PC-9 (cell line): Measurements from ENCODE around the gene COL4A6. TPM values are rescaled to one million over a fixed set of nuclear protein-coding genes. Genes with fewer than 3 reads are reported as not detected.

ENCODE experiments used
- BruUV-seq: library from RNA; stranded (reverse); fragments of 400-500 nt; replicated peaks from 2 replicates; lab custom pipeline; 2021; lab: Mats Ljungman, UMichigan
- CTCF ChIA-PET: fragments of 300-600 bp; sonication (Branson Sonifier 250); formaldehyde crosslinking; loops from one replicate; lab custom pipeline; 2022; ENCODE audit warnings: antibody characterized with exemption; lab: Charles Lee
- POLR2A ChIA-PET: fragments of 300-600 bp; sonication (Branson Sonifier 250); formaldehyde crosslinking; loops from one replicate; lab custom pipeline; 2022; ENCODE audit warnings: antibody characterized with exemption; ENCODE audit not compliant: unreplicated experiment; lab: Charles Lee
- DNase-seq, 2 experiments: peaks; one replicate each; pipeline versions ENCODE4 v3.0.0 to v3.0.0-alpha.2; 2015 to 2022; ENCODE audit warnings: mixed read lengths in 1 of 2
- H2AFZ ChIP-seq: fragments of 200-600 bp; sonication (generic); 2 replicates; pipeline ENCODE4 v1.8.1; 2017; ENCODE audit warnings: antibody characterized with exemption
- H3F3A ChIP-seq: fragments of 200-600 bp; sonication (generic); 2 replicates; pipeline ENCODE4 v1.8.1; 2017; ENCODE audit warnings: antibody characterized with exemption, mild to moderate bottlenecking, low read depth; ENCODE audit not compliant: insufficient read depth
- H3K27ac ChIP-seq: fragments of 200-600 bp; sonication (generic); 2 replicates; pipeline ENCODE4 v1.6.1; 2016; ENCODE audit warnings: mixed run types
- H3K27me3 ChIP-seq: fragments of 200-600 bp; sonication (generic); 2 replicates; pipeline ENCODE4 v1.6.1; 2016; ENCODE audit warnings: low read depth, mixed run types; ENCODE audit not compliant: insufficient read depth
- H3K36me3 ChIP-seq: fragments of 200-600 bp; sonication (generic); 2 replicates; pipeline ENCODE4 v1.6.1; 2016; ENCODE audit warnings: low read depth, mixed run types
- H3K4me1 ChIP-seq: fragments of 200-600 bp; sonication (generic); replicated peaks from 2 replicates; pipeline ENCODE4 v1.6.1; 2016; ENCODE audit warnings: mixed run types; ENCODE audit not compliant: insufficient read depth
- H3K4me2 ChIP-seq: fragments of 200-600 bp; sonication (generic); 2 replicates; pipeline ENCODE4 v1.6.1; 2017; ENCODE audit warnings: mixed run types
- H3K4me3 ChIP-seq: fragments of 200-600 bp; sonication (generic); 2 replicates; pipeline ENCODE4 v1.6.1; 2016; ENCODE audit warnings: mixed run types
- H3K79me2 ChIP-seq: fragments of 200-600 bp; sonication (generic); 2 replicates; pipeline ENCODE4 v1.6.1; 2017; ENCODE audit warnings: low read depth, mixed run types
- H3K9me2 ChIP-seq: fragments of 200-600 bp; sonication (generic); 2 replicates; pipeline ENCODE4 v1.8.1; 2017; ENCODE audit warnings: mild to moderate bottlenecking; ENCODE audit not compliant: insufficient read depth
- H3K9me3 ChIP-seq: fragments of 200-600 bp; sonication (generic); 2 replicates; pipeline ENCODE4 v1.8.1; 2016; ENCODE audit warnings: low read depth; ENCODE audit not compliant: insufficient read depth
- H4K20me1 ChIP-seq: fragments of 200-600 bp; sonication (generic); 2 replicates; pipeline ENCODE4 v1.8.1; 2017; ENCODE audit not compliant: insufficient read depth
- CTCF ChIP-seq: fragments of 200-600 bp; sonication (generic); conservative IDR thresholded peaks from 2 replicates; pipeline ENCODE4 v1.6.1; 2017; ENCODE audit warnings: mixed run types, antibody characterized with exemption, mild to moderate bottlenecking, moderate library complexity
- EZH2 ChIP-seq: fragments of 200-600 bp; sonication (generic); IDR thresholded peaks from 2 replicates; pipeline ENCODE4 v1.8.0; 2017; ENCODE audit warnings: antibody characterized with exemption, low read depth
- intact Hi-C: fragments of 100-400 bp; cut with micrococcal nuclease; formaldehyde crosslinking; loops from one replicate; pipeline ENCODE4 v1.10.0; 2022; ENCODE audit not compliant: unreplicated experiment
- total RNA-seq: library from RNA; stranded (reverse); gene quantifications from 2 replicates; pipeline ENCODE4 v1.2.3, GENCODE V29; 2021

COL4A6 gene
- total RNA-seq, 1 experiment from 2014 or later: 15.5 TPM

DNA sequence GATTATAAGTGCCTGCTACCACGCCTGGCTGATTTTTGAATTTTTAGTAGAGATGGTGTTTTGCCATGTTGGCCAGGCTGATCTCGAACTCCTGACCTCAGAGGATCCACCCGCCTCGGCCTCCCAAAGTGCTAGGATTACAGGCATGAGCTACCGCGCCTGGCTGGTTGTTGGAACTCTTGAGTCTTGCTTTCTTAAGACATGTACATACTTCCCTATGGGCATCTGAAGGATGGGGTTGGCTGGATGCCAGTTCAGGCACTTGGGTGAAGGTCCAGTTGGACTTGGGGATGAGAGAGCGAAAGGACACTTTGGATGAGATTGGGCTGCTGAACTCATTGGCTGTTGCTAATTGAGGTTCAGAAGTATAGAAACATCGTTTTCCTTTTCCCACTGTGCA, 306.2 kb downstream of the COL4A6 start:
- peaks cover 6% of the 10 kb centered on the region; the same call in 1 of the 2 replicates for H3F3A ChIP-seq
- BruUV-seq: no TSS peak
- DNase-seq: no peak
- H3K9me2 ChIP-seq: no peaks in the 10 kb centered on the region
- ChIA-PET POLR2A (no interaction called here), CTCF (no interaction called here)
- no peaks in the 10 kb centered on the region for H3K79me2 ChIP-seq
- H3K4me2 ChIP-seq: no peak overlapping the region
- H2AFZ ChIP-seq: no peak overlapping the region
- H3K9me3 ChIP-seq: no peaks in the 10 kb centered on the region
- H3K4me1 ChIP-seq: no peaks in the 10 kb centered on the region
- H3K36me3 ChIP-seq: no peaks in the 10 kb centered on the region
- H3K4me3 ChIP-seq: no peak overlapping the region
- H3K27me3 ChIP-seq: no peaks in the 10 kb centered on the region
- no peak for TF ChIP-seq EZH2
- TF ChIP-seq CTCF: no peak
- no peaks in the 10 kb centered on the region for H4K20me1 ChIP-seq
- H3K27ac ChIP-seq: no peak overlapping the region
- intact Hi-C loops: no loop called here

- TF ChIP-seq EZH2: no peak
- no peak for TF ChIP-seq CTCF
- H3F3A ChIP-seq: peaks cover 6% of the 10 kb centered on the region; the same call in 1 of the 2 replicates
- ChIA-PET CTCF (no interaction called here), POLR2A (no interaction called here)
- H3K4me1 ChIP-seq: no peaks in the 10 kb centered on the region
- no peaks in the 10 kb centered on the region for H4K20me1 ChIP-seq
- H3K4me3 ChIP-seq: no peak overlapping the region
- peak; percentile 3 to 71 for DNase-seq
- no peak overlapping the region for H3K27ac ChIP-seq
- H3K36me3 ChIP-seq: no peaks in the 10 kb centered on the region
- no peak overlapping the region for H2AFZ ChIP-seq
- H3K9me3 ChIP-seq: no peaks in the 10 kb centered on the region
- H3K9me2 ChIP-seq: no peaks in the 10 kb centered on the region
- H3K79me2 ChIP-seq: no peaks in the 10 kb centered on the region
- H3K4me2 ChIP-seq: no peak overlapping the region
- intact Hi-C loops: no loop called here
- no TSS peak for BruUV-seq
- no peaks in the 10 kb centered on the region for H3K27me3 ChIP-seq
Observed at GRCh38 chrX:108131471-108131870, 306.8 kb downstream of the COL4A6 start.

DNA sequence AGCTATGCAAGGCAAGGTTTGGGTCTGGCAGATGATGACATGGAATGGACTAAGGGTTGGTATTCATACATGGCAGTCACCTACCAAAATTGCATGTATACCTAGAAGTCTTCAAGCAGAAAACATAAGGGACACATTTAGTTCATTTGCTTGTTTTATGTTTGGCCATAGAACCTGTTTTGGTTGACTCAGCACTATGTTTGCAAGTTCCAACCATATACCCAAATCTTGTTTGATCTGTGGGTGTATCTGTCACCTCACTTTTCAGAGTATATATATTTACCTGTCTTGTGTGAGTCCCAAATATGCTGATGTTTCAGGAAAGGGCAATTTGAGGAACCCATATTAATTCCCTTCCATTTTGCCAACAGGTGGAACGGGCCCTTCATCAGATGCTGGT, 307.3 kb downstream of the COL4A6 start:
- H3K36me3 ChIP-seq: no peaks in the 10 kb centered on the region
- no peaks in the 10 kb centered on the region for H3K9me2 ChIP-seq
- no peak overlapping the region for H2AFZ ChIP-seq
- no peak overlapping the region for H3K4me3 ChIP-seq
- H3K79me2 ChIP-seq: no peaks in the 10 kb centered on the region
- ChIA-PET POLR2A (no interaction called here), CTCF (no interaction called here)
- no peak overlapping the region for H3K4me2 ChIP-seq
- no peaks in the 10 kb centered on the region for H3K27me3 ChIP-seq
- no peak for DNase-seq
- no peaks in the 10 kb centered on the region for H3K4me1 ChIP-seq
- H4K20me1 ChIP-seq: no peaks in the 10 kb centered on the region
- H3K9me3 ChIP-seq: no peaks in the 10 kb centered on the region
- H3F3A ChIP-seq: peaks cover 6% of the 10 kb centered on the region; the same call in 1 of the 2 replicates
- TF ChIP-seq CTCF (no peak), EZH2 (no peak)
- intact Hi-C loops: no loop called here
- BruUV-seq: no TSS peak
- no peak overlapping the region for H3K27ac ChIP-seq
